Bronchial epithelial cell (primary cell): ENCODE results near the gene FIBIN. TPM values are rescaled to one million over a fixed set of nuclear protein-coding genes. Genes with fewer than 3 reads are reported as not detected.

Experiments
- DNase-seq: peaks from one replicate; pipeline ENCODE4 v3.0.0-alpha.2; 2010; ENCODE audit warnings: low read depth
- FAIRE-seq: peaks from 2 replicates; lab custom pipeline; 2011; peaks lifted over from hg19 to GRCh38; lab: Jason Lieb, UNC
- H3K27me3 ChIP-seq: 2 replicates; pipeline ENCODE4 v1.5.1; 2011; ENCODE audit warnings: low read length; ENCODE audit not compliant: control insufficient read depth, insufficient read depth
- H3K36me3 ChIP-seq: 2 replicates; pipeline ENCODE4 v1.5.1; 2011; ENCODE audit warnings: low read length; ENCODE audit not compliant: control insufficient read depth, insufficient read depth
- H3K4me3 ChIP-seq: 2 replicates; pipeline ENCODE4 v1.5.1; 2011; ENCODE audit warnings: mild to moderate bottlenecking, low read depth, low read length, control low read depth
- total RNA-seq: library from RNA; depleted of rRNA; stranded (reverse); fragments of >200 nt; gene quantifications from 2 replicates; pipeline ENCODE4 v1.2.1, GENCODE V29; 2014
- TF ChIP-seq, protein P1 (sequence below): IDR thresholded peaks from 2 replicates; pipeline ENCODE4 v1.5.1; 2011; ENCODE audit warnings: mild to moderate bottlenecking, moderate library complexity, low read length, control low read depth, inconsistent platforms; ENCODE audit not compliant: insufficient read depth, severe bottlenecking

FIBIN gene
- total RNA-seq, 1 donor from 2014 or later, result 14.2 TPM

DNA sequence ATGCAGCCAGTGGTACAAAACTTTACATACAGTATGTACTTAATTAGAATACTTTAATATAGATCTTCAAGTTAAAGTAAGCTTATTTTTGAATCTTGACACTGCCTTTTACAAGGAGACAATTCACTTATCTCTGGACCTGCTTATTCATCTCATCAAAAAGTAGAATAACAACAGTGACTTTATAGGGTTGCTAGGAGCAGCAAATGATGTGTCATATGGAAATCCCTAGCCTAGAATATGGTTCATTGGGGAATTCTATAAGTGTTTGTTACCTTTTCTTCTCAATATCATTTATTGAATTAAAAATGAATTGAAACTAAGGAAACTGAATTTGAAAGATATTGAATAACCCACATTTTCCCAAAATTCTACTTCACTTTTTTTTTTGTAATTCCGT is 45.0 kb upstream of the FIBIN start:
- Histone ChIP-seq H3K36me3 (no peaks in the 10 kb centered on the region), H3K27me3 (no peaks in the 10 kb centered on the region), H3K4me3 (no peak overlapping the region)
- FAIRE-seq (no peak), DNase-seq (peak; percentile 56)
- TF ChIP-seq, protein P1, sequence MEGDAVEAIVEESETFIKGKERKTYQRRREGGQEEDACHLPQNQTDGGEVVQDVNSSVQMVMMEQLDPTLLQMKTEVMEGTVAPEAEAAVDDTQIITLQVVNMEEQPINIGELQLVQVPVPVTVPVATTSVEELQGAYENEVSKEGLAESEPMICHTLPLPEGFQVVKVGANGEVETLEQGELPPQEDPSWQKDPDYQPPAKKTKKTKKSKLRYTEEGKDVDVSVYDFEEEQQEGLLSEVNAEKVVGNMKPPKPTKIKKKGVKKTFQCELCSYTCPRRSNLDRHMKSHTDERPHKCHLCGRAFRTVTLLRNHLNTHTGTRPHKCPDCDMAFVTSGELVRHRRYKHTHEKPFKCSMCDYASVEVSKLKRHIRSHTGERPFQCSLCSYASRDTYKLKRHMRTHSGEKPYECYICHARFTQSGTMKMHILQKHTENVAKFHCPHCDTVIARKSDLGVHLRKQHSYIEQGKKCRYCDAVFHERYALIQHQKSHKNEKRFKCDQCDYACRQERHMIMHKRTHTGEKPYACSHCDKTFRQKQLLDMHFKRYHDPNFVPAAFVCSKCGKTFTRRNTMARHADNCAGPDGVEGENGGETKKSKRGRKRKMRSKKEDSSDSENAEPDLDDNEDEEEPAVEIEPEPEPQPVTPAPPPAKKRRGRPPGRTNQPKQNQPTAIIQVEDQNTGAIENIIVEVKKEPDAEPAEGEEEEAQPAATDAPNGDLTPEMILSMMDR, result no peak

DNA sequence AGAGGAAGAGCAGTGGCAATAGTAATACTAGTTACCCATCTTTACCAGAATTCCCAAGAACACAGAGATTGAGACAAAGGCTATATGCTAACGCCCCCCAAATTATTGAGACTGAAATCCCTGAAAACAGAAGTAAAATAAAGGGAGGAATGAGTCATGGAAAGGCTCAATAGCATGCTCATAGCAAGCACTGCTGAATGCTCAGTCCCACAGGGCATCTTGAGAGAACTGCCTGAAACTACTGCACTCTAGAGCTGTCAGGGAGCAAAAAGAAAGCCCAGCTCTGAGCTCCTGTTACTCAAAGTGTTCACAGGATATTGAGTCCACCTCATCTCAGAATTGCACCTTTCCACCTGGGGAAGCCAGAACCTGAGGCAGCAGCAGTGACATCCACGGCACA is 44.1 kb upstream of the FIBIN start:
- H3K36me3 ChIP-seq, result no peaks in the 10 kb centered on the region
- H3K4me3 ChIP-seq, result no peak overlapping the region
- TF ChIP-seq, protein P1, result no peak
- DNase-seq (no peak), FAIRE-seq (no peak)
- no peaks in the 10 kb centered on the region for H3K27me3 ChIP-seq

DNA sequence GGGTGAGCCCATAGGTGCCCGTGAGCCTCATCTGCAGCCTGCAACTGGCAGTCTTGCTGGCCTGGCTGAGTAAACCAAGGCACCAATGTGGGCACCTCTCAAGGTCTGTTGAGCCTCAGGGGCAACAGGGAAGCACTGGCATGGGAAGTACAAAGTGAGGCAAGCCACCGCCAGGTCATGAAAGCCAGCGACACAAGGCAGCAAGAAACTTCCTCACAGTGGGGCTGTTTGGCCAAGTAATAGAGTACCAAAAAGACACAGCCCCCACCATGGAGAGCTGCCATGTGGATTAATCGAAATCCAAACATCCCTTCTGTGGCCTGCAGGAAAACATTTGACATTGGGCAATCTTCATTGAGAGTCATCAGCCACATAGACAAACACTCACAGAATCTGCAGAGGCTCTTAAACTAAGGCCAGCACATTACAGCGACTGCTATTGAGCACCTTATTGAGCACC is 43.6 kb upstream of the FIBIN start:
- FAIRE-seq, result no peak
- DNase-seq, result peak; percentile 38
- Histone ChIP-seq H3K27me3 (no peaks in the 10 kb centered on the region), H3K4me3 (no peak overlapping the region), H3K36me3 (no peaks in the 10 kb centered on the region)
- TF ChIP-seq, protein P1, result no peak

DNA sequence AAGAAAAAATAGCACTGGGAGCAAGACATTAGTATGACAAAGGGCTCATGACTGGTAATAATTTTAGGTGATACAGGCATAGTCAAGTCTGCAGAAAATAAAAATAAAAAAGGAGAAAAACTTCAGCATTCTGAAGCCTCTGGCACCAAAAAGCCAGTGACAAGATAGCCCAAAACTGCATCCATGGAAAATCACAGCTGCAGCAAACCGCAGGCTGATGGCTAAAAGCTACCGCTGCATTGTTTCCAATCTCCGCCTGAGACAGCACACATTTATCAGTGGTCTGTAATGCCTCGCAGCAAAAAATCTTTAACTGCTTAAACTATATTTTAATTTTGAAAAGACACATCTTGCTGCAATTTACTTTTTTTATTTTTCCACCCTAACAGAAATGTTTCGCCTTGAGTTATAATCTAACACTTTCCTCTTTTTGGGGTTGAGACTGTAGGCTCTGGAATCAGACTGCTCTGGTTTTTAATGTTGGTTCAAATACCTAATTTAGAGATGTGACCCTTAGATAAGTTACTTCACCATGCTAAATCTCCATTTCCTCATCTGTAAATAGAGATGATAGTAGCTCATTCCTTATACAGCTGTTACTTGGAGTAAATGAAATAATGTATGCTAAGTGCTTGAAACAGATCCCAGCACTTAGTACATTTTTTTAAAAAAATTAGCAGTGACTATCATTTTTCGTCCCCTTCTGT is 42.0 kb upstream of the FIBIN start:
- TF ChIP-seq, protein P1, result no peak
- FAIRE-seq (no peak), DNase-seq (no peak)

DNA sequence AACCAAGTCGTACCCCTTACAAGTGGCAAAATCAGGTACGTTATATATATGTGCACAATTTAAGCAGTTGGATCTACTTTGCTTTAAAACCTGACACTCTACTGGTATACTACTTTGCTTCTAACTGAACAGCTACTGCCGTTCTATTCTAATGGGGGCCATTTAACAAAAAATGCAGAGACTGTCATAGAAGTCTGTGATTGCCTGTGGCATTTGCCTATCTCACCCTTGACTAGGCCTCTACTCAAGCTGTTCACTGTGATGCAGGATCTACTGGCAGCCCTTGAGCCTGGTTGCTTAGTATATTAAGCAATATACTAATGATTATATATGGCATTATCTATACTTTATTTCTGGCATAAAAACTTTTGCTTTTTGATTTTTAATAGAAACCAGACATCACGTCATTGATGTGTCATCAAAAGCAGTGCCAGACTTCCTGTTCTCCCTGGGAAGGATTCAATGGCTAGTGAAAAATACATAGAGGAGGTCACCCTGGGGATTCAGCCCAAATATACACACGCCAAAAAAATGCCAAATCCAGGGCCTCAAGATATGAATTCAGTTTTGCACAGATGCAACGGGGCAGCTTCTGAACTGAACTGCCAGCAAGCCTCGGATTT is 40.0 kb upstream of the FIBIN start:
- no peak overlapping the region for H3K4me3 ChIP-seq
- FAIRE-seq (no peak), DNase-seq (peak; percentile 65)
- no peaks in the 10 kb centered on the region for H3K27me3 ChIP-seq
- no peaks in the 10 kb centered on the region for H3K36me3 ChIP-seq
- TF ChIP-seq, protein P1, result no peak

More for the DNA sequence above, 42.0 kb upstream of the FIBIN start:
- Histone ChIP-seq H3K27me3 (no peaks in the 10 kb centered on the region), H3K4me3 (no peak overlapping the region), H3K36me3 (no peaks in the 10 kb centered on the region)
